ENCODE data around the gene RAB7A.
A peak's percentile ranks its signal among the peaks of the same experiment; 100 is the strongest.

Gene RAB7A

GRCh38 chr3:128787256-128788253, 61.6 kb downstream of the RAB7A start:
- DNase-seq (ENCODE audit: low read depth in 2 of 2): peak in 1 of 2 donors; percentile 37

GRCh38 chr3:128788268-128788869, 62.4 kb downstream of the RAB7A start:
- no peak for DNase-seq (ENCODE audit: low read depth in 2 of 2)

- DNase-seq (ENCODE audit: low read depth in 2 of 2): peak in 1 of 2 donors; percentile 43
These were observed 68.2 kb downstream of the RAB7A start for GRCh38 chr3:128794067-128794768.

- DNase-seq (ENCODE audit: low read depth in 2 of 2): peak in 1 of 2 donors; percentile 55
These were observed 69.0 kb downstream of the RAB7A start for GRCh38 chr3:128794770-128795649.

DNA sequence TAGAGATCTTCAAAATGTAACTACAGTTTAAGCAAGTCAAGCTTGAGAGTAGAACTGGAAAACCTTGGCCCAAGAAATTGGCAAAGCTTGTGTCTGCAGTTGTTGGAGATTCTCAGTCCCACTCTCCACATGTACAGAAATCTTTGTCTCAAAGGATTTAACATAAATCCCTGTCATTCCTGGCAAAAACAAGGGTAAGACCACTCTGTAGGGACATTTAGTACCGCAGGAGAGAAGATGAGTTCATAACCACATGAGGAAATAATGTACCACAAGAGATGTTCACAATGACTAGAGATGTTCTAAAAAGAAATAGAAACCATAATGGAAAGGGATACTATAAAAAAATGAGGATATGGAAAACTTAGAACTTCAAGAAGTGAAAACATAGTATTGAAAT, 73.7 kb downstream of the RAB7A start:
- DNase-seq (ENCODE audit: low read depth in 2 of 2): no peak

- DNase-seq (ENCODE audit: low read depth in 2 of 2): peak; percentile 27 to 36
These were observed 74.5 kb downstream of the RAB7A start for GRCh38 chr3:128800241-128801187.

DNA sequence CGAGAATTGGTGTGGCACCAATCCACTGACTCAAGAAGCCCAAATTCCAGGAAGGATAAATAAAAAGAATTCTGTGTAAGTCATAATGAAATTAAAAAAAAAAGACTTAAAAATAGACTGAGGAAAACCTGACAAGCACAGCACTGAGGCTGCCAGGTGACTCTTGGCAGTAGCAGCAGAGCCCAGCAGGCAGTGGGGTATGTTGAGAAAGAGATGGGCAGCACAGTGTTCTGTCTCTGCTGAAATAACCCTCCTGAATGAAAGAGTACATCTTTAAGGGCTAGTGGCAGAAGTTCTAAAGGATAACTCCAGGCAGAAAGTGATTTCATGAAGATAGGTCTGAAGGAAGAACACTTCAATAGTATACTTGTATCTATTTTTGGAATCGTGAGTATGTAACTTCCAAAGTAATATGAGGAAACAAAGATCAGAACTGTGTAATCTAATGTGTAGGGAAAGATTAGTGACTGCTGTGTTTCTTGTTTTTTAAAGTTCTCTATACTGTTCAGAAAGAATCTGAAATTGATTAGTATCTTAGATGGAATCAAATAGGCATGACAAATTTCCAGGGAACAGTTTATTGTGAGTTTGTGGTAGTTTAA, 75.9 kb downstream of the RAB7A start:
- DNase-seq (ENCODE audit: low read depth in 2 of 2): no peak

DNA sequence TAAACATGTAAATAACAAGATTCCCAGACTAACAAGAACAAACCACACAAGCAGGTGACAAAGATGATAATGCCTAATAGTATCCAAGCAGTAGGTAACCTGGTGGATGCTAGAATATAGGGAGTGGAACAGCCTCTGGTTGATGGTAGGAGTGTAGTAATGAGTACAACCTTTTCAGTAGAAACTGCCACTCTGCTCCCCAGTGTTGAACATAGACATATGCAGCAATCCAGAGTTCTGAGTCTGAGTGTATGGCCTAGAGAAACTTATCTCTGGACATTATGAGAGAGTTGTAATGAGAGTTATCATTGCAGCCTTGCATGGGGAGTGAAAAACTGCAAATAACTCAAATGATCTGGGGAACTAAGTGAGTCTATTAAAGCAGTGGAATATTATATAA, 77.3 kb downstream of the RAB7A start:
- DNase-seq (ENCODE audit: low read depth in 2 of 2): no peak

GRCh38 chr3:128804017-128804810, 78.2 kb downstream of the RAB7A start:
- DNase-seq (ENCODE audit: low read depth in 2 of 2): peak; percentile 56 to 59

DNA sequence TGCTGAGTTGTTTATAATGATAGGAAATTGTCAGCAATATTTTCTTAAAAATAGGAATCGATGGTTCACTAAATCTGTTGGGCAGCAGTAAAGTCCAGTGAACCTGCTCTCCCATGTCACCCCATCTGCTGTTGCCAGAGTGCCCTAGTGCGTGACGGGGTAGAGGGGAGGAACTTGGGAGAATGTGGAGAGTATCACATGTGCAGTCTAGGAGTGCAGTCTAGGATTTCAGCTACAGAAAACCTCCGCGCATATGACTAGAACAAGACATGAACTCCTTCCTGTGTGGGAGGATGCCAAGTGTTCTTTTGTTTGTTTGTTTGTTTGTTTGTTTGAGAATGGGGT, 78.8 kb downstream of the RAB7A start:
- DNase-seq (ENCODE audit: low read depth in 2 of 2): no peak

GRCh38 chr3:128805772-128806171, 79.8 kb downstream of the RAB7A start:
- DNase-seq (ENCODE audit: low read depth in 2 of 2): no peak

GRCh38 chr3:128806588-128806987, 80.6 kb downstream of the RAB7A start:
- DNase-seq (ENCODE audit: low read depth in 2 of 2): no peak

GRCh38 chr3:128807186-128807830, 81.3 kb downstream of the RAB7A start:
- DNase-seq (ENCODE audit: low read depth in 2 of 2): no peak

GRCh38 chr3:128808672-128809071, 82.7 kb downstream of the RAB7A start:
- no peak for DNase-seq (ENCODE audit: low read depth in 2 of 2)

GRCh38 chr3:128813097-128813496, 87.1 kb downstream of the RAB7A start:
- DNase-seq (ENCODE audit: low read depth in 2 of 2): no peak

DNA sequence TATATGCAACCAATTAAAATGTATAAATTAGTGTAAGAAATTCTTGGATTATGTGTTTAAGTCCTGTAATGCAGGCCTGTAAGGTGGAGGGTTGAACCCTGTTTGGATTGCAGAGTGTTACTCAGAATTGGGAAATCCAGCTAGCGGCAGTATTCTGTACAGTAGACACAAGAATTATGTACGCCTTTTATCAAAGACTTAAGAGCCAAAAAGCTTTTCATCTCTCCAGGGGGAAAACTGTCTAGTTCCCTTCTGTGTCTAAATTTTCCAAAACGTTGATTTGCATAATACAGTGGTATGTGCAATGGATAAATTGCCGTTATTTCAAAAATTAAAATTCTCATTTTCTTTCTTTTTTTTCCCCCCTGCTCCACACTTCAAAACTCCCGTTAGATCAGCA, 88.1 kb downstream of the RAB7A start:
- no peak for DNase-seq (ENCODE audit: low read depth in 2 of 2)

DNA sequence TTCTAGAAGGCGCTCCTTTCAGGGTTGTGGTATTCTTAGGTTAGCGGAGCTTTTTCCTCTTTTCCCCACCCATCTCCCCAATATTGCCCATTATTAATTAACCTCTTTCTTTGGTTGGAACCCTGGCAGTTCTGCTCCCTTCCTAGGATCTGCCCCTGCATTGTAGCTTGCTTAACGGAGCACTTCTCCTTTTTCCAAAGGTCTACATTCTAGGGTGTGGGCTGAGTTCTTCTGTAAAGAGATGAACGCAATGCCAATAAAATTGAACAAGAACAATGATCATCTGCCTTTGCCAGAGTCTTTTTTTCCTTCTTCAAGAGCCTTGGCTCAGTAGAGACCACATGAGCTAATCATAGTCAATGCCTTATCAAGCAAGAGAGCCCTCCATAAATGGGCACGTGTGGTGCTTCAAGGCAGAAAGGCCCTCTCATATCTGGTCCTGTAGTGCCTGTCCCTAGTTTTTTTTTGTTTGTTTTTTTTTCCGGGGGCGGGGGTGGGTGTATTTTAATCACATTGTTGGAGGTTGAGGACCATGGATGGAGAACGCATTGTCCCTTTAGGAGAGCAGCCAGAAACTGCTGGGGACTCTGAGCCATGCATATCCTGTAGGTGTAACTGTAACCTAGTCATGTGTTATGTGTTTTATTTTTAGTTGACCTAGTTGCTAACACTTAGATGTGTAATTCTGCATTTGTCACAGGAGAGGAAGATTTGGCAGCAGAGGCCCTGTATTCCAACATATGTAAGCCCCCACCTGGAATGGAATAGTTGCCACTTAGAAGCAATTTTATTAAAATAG, 88.7 kb downstream of the RAB7A start:
- no peak for DNase-seq (ENCODE audit: low read depth in 2 of 2)

Data from stimulated activated CD4-positive, alpha-beta T cell treated with anti-CD3 and anti-CD28 coated beads, Interleukin-1b, Interleukin-23, amount 100 ng/mL, for 4 hours (primary cell).